Right lobe of liver (tissue), 4 donors: Measurements from ENCODE around the gene ACOX3.

Source experiments
- CTCF ChIP-seq, 4 donors: fragments of 200-600 bp in 3 of 4; fragments of 450-650 bp in 1 of 4; IDR thresholded peaks; one replicate each; pipeline versions ENCODE4 v1.5.1 to v1.8.0; 2016 to 2022; ENCODE audit warnings: antibody characterized with exemption in 4 of 4, mild to moderate bottlenecking in 2 of 4
- POLR2A ChIP-seq: fragments of 450-650 bp; IDR thresholded peaks from one replicate; pipeline ENCODE4 v1.6.1; 2017; ENCODE audit warnings: antibody characterized with exemption, mild to moderate bottlenecking
- donor health status: DM: no; HTN: no; CAD: no.
- donor health status: DM: no; HTN: no; CAD: no.
- donor health status: DM: no; HTN: yes; CAD: no.

GRCh38 chr4:8328456-8328855, 112.1 kb downstream of the ACOX3 start:
- TF ChIP-seq CTCF (IDR thresholded peaks at IDR 0.05) (no peak), POLR2A (no peak)
